Stimulated activated CD4-positive, alpha-beta T cell treated with anti-CD3 and anti-CD28 coated beads, Interleukin-4, amount 100 ng/mL, for 4 hours (primary cell): ENCODE measurements around the gene CHRNA3.

Experiments
- DNase-seq, 2 experiments: peaks; one replicate each; pipeline ENCODE4 v3.0.0-alpha.2; 2020

Gene CHRNA3

DNA sequence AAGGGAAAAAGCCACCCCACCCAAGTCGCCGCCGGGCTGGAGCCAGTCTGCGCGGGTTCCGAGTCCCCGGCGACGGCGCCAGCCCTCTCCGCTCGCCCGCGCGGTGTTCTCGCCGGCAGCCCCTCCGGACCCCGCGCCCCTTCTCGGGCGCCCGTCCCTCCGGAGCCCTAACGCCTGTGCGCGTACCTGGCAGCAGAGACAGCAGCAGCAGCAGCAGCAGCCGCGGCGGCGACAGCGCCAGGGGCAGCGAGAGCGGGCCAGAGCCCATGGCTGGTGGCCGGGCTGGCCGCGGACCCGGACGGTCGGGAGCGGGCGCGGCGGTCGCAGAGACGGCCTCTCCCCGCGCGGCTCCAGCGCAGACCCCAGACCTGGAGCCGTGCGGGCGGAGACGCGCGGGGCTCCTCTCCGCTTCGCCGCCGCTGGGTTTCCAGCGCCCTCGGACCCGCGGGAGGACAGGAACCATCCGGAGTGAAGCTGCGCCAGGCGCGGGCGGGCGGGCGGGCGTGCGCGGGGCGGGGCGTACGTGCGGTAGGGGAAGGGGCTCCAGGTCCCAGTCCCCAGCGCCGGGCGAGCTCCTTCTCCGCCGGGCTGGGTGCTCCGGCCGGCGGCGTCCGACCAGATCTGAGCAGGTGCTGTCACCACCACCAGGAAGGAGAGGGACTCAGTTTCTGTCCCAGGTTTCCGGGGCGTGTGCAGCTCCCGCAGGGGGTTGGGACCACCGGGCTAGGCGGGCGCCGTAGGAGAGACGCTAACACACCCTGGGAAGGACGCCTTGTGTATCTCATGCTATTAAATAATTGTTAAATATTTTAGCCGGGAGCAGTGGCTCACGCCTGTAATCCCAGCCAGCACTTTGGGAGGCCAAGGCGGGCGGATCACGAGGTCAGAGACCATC is at the start of gene CHRNA3:
CHRNA3 (minus strand) TSS at position 470 of the 895 bp plus-strand sequence; CDS start at position 268, 202 bp downstream.
- DNase-seq, result no peak

- DNase-seq, result no peak
Observed at GRCh38 chr15:78668987-78669386, 48.2 kb upstream of the CHRNA3 start.

DNA sequence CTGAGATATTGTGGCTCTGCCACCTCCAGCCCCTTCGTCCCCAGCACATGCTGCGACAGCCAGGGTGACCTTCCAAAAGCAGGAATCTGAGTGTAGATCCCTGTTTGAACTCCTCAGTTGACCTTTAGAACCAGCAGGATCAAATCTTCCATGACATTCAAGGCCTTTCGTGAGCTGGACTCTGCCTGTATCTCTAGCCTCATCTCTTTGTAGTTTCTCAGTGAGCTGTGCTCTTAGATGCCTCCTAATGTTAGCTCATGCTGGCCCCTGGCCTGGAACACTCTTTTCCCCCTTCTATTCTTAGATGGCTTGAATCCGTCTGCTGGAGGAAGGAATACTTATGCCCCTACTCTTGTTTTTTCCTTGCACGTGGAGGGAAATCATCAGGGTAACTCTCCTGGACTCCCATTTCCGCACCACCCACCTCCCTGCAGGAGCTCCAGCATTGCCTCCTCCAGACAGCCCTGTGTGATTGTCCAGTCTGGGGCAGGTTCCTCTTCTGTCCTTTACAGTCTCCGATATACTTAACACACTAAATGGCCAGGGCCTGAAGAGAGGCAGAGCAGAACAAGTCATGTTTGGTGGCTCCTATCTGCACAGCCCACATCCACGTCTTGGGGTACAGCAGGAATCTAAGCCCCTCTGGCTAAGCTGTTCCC is 46.9 kb upstream of the CHRNA3 start:
- DNase-seq, result no peak

DNA sequence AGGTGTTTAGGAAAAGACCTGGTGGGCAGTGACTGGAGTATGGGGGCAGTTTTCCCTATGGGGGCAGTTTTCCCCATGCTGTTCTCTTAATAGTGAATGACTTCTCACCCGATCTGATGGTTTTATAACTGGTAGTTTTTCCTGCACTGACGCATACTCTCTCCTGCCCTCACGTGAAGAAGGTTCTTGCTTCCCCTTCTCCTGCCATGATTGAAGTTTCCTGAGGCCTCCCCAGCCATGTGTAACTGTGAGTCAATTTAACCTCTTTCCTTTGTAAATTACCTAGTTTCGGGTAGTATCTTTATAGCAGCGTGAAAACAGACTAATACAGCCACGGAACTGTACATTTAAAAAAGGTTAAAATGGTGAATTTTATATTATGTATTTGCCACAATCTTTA is 45.2 kb upstream of the CHRNA3 start:
- DNase-seq, result no peak

GRCh38 chr15:78663703-78664102 is 42.9 kb upstream of the CHRNA3 start:
- DNase-seq, result no peak

GRCh38 chr15:78662028-78662427 is 41.2 kb upstream of the CHRNA3 start:
- no peak for DNase-seq

DNA sequence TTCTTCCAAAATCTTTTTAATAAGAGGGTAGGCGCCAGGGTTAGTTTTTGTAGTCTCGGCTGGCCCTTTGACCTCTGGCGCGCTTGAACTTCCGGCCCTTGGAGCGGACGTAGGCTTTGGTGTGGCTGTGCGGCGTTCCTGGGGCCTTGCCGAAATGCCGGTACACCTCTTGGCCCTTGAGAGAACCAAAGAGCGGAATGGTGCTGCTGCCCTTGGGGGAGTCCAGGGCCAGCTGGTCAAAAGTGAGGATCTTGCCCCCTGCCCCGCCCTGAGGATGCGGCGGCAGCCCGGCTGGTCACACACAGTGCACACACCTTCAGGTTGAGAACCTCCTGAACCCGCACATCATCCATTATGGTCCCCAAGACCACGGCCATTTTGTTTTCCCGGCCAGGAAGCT is 40.2 kb upstream of the CHRNA3 start:
- DNase-seq, result no peak

- DNase-seq, result no peak
Observed at GRCh38 chr15:78660584-78660983, 39.8 kb upstream of the CHRNA3 start.

DNA sequence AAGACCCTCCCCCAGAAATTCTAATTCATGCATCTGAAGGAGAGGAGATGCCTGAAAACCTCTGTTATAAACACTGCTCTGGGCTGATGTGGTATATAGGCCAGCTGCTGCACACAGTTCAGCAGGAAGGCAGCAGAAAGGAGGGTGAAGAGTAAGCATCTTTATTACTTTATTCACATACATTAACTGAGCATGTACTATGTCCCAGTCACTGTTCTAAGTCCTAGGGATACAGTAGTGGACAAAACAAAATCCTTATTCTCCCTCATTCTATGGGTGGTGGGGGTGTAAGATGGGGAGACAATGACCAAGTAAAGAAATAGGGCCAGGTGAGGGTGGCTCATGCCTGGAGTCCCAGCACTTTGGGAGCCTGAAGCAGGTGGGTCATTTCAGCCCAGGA is 38.0 kb upstream of the CHRNA3 start:
- DNase-seq, result no peak

DNA sequence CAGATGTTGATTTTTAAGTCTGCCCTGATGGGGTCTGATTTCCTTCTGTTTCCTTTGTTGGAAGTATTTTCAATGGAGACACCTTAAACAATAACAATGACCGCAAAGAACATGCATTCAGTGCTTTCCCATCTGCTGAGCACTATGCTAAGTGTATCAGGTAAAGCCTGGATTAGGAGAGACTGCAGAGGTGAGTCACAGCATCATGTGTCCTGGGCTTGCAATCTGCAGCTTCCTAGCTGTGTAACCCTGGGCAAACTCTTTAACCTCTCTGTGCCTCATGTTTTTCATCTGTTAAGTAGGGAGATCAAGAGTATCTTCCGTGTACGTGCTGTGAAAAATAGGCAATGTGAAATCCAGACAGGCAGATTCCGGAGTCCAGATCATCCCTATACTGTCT is 33.5 kb upstream of the CHRNA3 start:
- DNase-seq, result no peak

DNA sequence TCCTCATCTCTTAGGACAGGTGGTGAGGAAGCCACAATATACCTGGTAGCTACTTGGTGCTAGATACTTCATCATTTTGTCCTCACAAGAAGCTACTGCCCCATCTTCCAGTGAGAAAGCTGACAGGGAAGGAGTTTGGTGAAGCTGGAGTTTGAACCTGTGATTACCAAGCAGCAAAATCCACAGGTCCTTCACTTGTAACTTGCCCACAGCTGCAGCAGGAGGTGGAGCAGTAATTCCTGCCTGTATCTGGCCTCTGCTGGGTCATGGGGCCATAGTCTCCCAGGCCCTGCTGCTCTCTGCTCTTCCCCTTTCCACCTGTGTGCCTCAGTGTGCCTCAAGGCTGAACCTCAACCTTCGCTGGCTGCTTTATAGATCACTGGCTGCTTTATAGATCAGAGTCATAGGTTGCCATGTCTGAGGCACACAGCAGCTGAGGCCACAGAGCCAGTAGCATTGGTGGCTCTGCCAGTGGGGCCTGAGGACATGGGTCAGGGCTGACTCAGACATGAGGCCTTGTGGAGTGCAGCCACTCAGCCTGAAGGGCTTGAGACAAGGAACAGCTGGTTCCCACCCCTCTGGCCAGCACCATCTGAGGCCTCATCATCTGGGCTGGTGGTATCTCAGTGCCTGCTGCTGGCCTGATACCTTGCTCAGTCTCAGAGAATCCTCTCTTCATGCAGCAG is 31.3 kb upstream of the CHRNA3 start:
- DNase-seq, result no peak

DNA sequence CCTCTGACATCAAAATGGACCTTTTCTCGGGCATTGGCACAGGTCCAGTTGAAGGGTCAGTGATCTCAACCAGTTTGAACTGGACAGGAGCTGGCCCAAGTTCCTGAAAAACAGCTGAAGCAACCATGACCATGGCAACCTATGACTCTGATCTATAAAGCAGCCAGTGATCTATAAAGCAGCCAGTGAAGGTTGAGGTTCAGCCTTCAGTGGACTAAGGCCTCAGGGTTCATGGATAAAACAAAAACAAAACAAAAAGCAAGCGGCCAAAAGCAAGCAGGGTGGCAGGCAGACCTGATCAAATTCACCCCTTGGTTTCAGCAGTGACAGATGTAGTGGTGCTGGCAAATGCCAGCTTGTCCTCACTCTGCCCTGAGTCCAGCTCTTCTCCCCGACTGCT is 30.2 kb upstream of the CHRNA3 start:
- DNase-seq, result no peak

- no peak for DNase-seq
Observed at GRCh38 chr15:78650022-78650421, 29.2 kb upstream of the CHRNA3 start.

GRCh38 chr15:78645009-78645408 is 24.2 kb upstream of the CHRNA3 start:
- DNase-seq, result no peak

DNA sequence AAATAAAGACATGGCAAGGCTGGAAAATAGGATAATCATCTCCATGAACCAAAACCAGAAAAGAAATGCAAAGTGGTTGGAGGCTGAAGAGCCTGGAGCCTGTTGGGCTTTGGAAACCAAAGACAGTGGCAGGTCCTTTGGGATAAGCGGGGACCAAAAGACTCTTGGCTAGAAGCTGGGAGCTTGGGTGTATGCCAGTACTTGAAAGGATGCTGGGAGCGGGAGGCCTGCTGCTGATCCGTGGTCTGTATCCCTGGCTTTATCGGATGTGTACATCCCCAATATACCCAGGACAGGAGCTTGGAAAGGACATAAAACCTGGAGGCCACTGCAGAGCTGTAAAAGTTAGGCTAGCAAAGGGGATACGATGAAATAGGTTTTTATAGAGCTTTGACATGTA is 21.5 kb upstream of the CHRNA3 start:
- no peak for DNase-seq

DNA sequence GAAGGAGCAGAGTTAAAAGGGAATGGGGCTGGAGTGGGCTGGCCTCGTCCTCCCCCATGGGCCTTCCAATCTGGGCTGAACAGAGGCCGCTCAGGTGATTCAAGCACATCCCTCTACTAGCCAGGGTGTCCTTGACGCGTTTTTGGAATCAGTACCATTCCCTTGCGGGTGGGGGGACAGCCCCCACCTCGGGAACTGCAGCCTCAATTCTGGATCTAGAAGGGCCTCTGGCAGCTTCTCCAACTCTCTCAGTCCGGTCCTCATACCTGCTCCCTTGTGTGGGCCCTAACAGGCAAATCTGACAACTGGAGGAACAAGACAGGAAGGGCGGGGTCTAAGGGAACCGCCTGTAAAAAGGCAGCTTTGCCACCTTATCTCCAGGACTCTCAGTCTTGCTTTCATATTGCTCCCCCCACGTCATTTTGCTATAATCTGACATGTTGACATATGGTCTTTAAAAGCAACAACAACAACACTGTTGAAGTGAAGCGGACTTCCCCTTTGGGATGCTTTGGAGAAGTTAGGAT is 21.0 kb upstream of the CHRNA3 start:
- DNase-seq, result no peak

- DNase-seq, result peak in 1 of 2 experiments; percentile 8
Observed at GRCh38 chr15:78641102-78641748, 20.4 kb upstream of the CHRNA3 start, which contains the start of gene CHRNB4. Gene CHRNB4, minus strand, starts transcription at chr15:78641210. Its CDS starts 77 bp downstream, at chr15:78641133.

GRCh38 chr15:78640527-78641101 is 19.8 kb upstream of the CHRNA3 start:
- DNase-seq, result peak in 1 of 2 experiments; percentile 10

DNA sequence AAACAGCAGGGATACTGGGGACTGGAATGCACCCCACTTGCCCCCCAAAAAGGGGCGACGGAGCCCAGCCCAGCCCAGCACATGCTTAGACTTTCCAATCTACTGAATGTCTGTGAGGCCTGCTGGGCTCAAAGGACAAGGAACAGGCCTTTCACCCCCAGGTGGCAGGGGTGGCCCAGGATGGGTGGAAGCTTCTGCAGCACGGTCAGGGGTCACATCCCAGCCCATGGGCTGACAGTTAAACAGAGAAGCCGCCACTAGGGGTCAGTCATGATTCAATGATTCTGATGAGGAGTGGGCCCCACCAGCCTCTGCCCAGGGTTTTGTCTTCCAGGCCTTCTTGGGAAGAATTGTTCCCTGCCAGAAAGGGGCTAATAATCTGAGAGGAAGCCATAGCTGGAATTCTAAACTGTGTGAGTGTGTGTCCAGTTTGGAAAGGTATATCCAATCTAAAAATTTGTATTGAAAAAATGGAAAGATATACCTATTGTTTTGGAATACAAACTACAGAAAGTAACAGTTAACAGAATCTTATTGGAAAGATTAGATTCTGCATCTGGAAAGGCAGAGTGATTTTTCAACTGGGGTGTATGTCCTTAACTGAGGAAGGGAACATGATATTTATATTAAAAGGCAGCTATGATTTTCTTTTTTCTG is 18.0 kb upstream of the CHRNA3 start:
- DNase-seq, result peak in 1 of 2 experiments; percentile 38

DNA sequence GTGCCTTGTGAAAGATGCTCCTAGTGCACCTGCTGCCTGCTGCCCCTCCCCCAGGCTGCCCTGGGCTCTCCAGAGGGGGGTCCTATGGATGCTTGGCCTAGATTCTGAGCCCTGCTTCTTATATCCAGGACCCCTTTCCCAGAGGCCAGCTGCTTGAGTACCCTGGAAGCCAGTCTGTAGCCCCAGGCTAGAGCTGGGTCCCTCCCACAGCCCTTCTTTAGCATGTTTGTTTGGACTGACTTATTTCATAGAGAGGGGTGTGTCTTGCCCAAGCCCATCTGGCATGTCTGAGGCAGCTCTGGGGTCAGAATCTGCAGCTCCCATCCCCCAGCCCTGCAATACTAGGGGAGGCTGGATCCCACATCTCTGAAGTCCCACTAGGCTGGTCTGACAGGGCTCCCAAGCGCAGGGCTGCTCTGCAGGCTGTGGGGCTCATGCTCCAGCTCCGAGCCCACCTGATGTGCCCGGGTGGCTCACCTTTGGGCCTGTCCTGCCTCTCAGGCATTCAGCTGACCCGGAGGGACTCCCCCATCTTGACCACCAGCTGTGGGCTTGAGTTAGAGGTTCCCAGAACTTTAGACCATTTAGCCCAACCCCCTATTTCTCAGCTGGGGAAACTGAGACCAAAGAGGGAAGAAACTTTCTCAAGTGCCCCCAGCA is 17.1 kb upstream of the CHRNA3 start:
- no peak for DNase-seq

DNA sequence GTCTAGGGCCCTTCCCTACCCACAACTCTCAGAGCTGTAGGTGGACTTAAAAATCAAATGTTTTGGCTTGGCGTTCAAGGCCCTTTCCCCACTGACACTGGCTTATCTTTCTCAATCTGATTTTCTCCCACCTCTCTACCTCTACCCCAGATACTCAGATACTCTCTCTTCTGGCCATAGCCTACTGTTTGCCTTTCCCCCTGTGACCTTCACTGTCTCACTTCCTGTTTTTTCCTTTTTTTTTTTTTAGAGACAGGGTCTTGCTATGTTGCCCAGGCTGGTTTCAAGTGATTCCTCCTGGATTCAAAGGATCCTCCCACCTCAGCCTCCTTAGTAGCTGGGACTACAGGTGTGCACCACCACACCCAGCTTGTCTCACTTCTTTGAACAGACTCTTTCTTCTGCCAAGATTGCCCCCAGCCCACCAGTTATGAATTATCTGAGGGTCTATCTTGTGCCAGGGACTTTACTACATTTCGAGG is 15.6 kb upstream of the CHRNA3 start:
- DNase-seq, result no peak
